ENCODE measurements around the gene TLE5.

Gene TLE5

GRCh38 chr19:3048190-3048533 lies 14.1 kb downstream of the TLE5 start:
- H3K4me3 ChIP-seq (ENCODE audit: control insufficient read depth, low read depth, low read length): no peak overlapping the region
- no peak for DNase-seq (ENCODE audit: low read depth)
- TF ChIP-seq CTCF (conservative IDR thresholded peaks at IDR 0.05; ENCODE audit: control insufficient read depth, insufficient read depth, low read depth, low read length): no peak

- H3K4me3 ChIP-seq (ENCODE audit: control insufficient read depth, low read depth, low read length): peak overlapping the region; percentile 20
- TF ChIP-seq CTCF (conservative IDR thresholded peaks at IDR 0.05; ENCODE audit: control insufficient read depth, insufficient read depth, low read depth, low read length): no peak
- peak; percentile 83 for DNase-seq (ENCODE audit: low read depth)
These were observed 14.7 kb downstream of the TLE5 start for GRCh38 chr19:3047496-3048189.

GRCh38 chr19:3046698-3047495 lies 15.4 kb downstream of the TLE5 start:
- no peak for TF ChIP-seq CTCF (conservative IDR thresholded peaks at IDR 0.05; ENCODE audit: control insufficient read depth, insufficient read depth, low read depth, low read length)
- H3K4me3 ChIP-seq (ENCODE audit: control insufficient read depth, low read depth, low read length): peak overlapping the region; percentile 20

GRCh38 chr19:3045885-3046697 lies 16.2 kb downstream of the TLE5 start:
- TF ChIP-seq CTCF (conservative IDR thresholded peaks at IDR 0.05; ENCODE audit: control insufficient read depth, insufficient read depth, low read depth, low read length): no peak
- no peak for DNase-seq (ENCODE audit: low read depth)
- no peak overlapping the region for H3K4me3 ChIP-seq (ENCODE audit: control insufficient read depth, low read depth, low read length)

More at GRCh38 chr19:3046698-3047495, 15.4 kb downstream of the TLE5 start:
- no peak for DNase-seq (ENCODE audit: low read depth)

- no peak overlapping the region for H3K4me3 ChIP-seq (ENCODE audit: control insufficient read depth, low read depth, low read length)
- DNase-seq (ENCODE audit: low read depth): no peak
- no peak for TF ChIP-seq CTCF (conservative IDR thresholded peaks at IDR 0.05; ENCODE audit: control insufficient read depth, insufficient read depth, low read depth, low read length)
These were observed 17.1 kb downstream of the TLE5 start for GRCh38 chr19:3045191-3045590.

- no peak overlapping the region for H3K4me3 ChIP-seq (ENCODE audit: control insufficient read depth, low read depth, low read length)
- TF ChIP-seq CTCF (conservative IDR thresholded peaks at IDR 0.05; ENCODE audit: control insufficient read depth, insufficient read depth, low read depth, low read length): no peak
- no peak for DNase-seq (ENCODE audit: low read depth)
These were observed 19.6 kb downstream of the TLE5 start for GRCh38 chr19:3042621-3043267.
